GM18519 (cell line): ENCODE data around the gene SLC12A1.

Experiments used
- ATAC-seq: cut with Tn5 transposase; IDR thresholded peaks from one replicate; pipeline ENCODE4 v1.9.1; 2021; ENCODE audit warnings: mild to moderate bottlenecking, moderate library complexity; ENCODE audit not compliant: unreplicated experiment, low FRiP score

SLC12A1 gene

GRCh38 chr15:48242015-48242414, 35.9 kb downstream of the SLC12A1 start:
- ATAC-seq = no peak

GRCh38 chr15:48242535-48242934, 36.4 kb downstream of the SLC12A1 start:
- no peak for ATAC-seq

GRCh38 chr15:48244921-48245320, 38.8 kb downstream of the SLC12A1 start:
- no peak for ATAC-seq

DNA sequence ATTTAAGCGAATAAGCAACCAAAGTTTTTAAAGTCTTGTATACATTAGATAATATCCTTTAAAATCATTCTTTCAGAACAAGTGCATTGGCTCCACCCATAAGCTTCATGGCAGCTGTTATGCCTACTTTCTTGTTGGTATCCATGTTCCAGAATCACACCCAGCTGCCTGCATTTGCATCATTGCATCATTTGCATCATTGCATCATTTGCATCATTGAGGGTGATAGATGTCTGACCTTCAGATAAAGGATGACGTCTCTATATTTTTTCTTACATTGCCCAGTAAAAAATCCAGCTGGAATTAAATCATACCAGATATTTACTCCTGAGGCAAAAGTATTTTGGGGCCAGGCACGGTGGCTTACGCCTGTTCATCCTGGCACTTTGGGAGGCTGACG, 42.3 kb downstream of the SLC12A1 start:
- ATAC-seq = no peak

GRCh38 chr15:48250640-48251076, 44.6 kb downstream of the SLC12A1 start:
- ATAC-seq = no peak

GRCh38 chr15:48253172-48253571, 47.1 kb downstream of the SLC12A1 start:
- ATAC-seq = no peak

- ATAC-seq = no peak
These were observed 59.0 kb downstream of the SLC12A1 start for GRCh38 chr15:48265135-48265534.

DNA sequence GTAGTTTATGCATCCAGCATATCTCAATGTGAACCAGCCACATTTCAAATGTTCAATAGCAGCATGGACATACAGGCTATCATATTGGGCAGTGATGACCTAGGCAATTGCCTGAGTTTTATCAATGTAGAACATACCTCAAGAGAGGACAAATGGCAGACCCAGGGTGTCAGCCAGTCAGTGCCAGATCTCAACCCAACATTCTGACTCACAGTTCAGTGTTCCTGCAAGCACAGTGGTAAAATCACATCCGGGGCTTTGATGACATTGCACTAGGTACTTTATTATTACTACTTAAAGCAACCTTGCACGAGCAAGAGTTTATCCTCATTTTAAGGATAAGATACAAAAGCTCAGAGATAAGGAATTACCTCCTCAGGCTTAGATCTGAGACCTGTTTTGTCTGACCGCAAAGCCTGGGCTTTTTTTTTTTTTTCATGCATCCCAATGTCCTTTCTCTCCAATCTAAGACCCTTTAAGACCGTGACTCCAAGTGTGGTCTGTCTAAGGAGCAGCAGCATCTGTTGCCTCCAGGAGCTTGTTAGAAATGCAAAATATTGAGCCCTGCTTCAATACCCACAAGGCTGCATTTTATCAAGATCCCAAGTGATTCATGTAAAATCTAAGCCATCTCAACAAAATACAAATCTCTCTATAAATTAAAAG, 60.1 kb downstream of the SLC12A1 start:
- ATAC-seq = no peak

- no peak for ATAC-seq
These were observed 61.7 kb downstream of the SLC12A1 start for GRCh38 chr15:48267766-48268165.

- ATAC-seq = no peak
These were observed 66.9 kb downstream of the SLC12A1 start for GRCh38 chr15:48273049-48273448.

GRCh38 chr15:48278666-48279065, 72.6 kb downstream of the SLC12A1 start:
- ATAC-seq = no peak

- no peak for ATAC-seq
These were observed 73.5 kb downstream of the SLC12A1 start for GRCh38 chr15:48279608-48280007.

DNA sequence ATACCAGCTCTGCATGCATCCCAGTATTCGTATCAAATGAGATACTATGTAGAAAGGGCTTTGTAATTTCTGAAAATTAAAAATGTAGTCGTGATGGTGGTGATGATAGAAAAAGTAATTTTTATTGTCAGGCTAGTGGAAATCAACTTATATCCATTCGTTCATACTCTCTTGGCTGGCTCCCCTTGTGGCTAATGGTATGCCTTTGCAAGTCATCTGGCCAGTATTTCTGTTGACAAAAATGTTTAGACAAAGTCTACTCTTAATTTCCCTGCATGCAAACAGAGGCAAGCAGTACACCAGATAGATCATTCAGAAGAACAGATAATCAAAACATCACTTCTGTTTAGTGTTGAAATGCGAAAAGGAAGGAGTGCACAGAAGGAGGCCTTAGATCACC, 75.6 kb downstream of the SLC12A1 start:
- no peak for ATAC-seq

DNA sequence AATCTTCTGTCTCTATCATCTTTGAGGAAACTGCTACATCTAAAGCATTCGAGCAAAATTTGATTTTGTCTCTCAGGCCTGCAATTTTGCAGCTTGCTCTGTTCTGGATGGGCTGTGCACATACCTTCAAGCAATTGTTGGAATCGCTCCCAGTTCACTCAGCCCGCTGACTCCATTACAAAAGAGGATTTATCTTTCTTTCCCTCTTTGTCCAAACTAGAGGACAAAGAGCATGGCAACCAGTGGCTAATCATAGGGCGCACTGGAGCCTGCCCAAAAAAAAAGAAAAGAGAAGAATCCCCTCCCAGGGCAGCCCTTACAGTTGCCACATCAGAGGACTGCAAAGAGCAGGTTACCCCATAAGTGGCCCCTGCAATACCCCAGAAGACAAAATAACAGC, 76.1 kb downstream of the SLC12A1 start:
- ATAC-seq = no peak

- no peak for ATAC-seq
These were observed 77.5 kb downstream of the SLC12A1 start for GRCh38 chr15:48283396-48284145.

DNA sequence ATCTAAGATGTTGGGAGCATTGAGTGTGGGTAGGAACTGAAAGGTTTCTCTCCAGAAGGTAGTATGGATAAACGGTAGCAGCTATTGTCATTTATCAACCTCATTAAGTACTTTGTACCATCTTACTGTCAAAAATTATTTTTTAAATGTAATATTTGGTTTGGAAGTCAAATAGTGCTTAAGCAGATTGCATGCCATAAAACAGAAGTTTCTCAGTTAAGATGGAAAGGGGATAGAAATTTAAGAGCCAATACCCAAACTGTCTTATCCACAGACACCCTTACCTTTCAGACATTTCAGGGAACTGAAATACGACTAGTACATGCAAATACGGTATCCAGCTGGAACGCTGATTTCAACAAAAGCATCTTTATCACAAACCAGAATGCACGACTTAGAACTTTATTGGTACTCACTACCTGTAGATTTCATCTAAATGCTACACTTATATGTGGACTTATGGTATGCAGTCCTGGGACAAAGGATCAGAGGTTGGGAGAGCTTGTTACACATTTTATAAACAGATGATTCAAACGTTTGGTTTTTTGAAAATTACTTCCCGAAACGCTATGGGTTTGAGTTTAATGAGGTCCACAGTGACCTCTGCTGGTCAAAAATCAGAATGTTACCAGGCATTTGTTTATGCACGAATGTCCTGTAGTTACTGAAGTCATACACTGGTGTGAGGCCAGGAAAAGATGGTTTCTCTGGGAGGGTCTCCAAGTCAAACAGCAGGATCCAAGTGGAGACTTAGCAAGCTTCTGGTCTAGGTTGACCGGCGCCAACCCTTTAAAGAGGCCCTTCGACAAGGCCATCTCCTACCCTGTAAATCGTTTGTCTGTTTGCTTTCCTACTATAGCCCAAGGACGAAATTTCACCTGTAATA, 79.5 kb downstream of the SLC12A1 start:
- ATAC-seq = peak; percentile 76

GRCh38 chr15:48289628-48290027, 83.5 kb downstream of the SLC12A1 start:
- ATAC-seq = no peak

- no peak for ATAC-seq
These were observed 86.4 kb downstream of the SLC12A1 start for GRCh38 chr15:48292458-48292857.

GRCh38 chr15:48297668-48298067, 91.6 kb downstream of the SLC12A1 start:
- no peak for ATAC-seq

GRCh38 chr15:48298914-48299313, 92.8 kb downstream of the SLC12A1 start:
- no peak for ATAC-seq

DNA sequence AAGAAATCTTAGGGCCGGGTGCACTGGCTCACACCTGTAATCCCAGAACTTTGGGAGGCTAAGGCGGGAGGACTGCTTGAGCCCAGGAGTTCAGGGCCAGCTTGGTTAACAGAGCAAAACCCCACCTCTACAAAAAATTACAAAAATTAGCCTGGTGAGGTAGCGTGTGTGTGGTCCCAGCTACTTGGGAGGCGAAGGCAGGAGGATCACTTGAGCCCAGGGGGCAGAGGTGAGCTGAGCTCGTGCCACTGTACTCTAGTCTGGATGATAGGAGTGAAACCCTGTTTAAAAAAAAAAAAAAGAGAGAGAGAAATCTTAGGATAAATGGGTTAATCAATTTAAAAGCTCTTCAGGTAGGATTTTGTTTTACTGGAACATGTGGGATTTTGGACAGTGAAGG, 93.9 kb downstream of the SLC12A1 start:
- no peak for ATAC-seq
